EH (cell line): ENCODE measurements around the gene IDH3A.

ENCODE experiments used
- DNase-seq: peaks from one replicate; pipeline ENCODE4 v3.0.0-alpha.2; 2015; ENCODE audit warnings: low read depth

IDH3A gene

DNA sequence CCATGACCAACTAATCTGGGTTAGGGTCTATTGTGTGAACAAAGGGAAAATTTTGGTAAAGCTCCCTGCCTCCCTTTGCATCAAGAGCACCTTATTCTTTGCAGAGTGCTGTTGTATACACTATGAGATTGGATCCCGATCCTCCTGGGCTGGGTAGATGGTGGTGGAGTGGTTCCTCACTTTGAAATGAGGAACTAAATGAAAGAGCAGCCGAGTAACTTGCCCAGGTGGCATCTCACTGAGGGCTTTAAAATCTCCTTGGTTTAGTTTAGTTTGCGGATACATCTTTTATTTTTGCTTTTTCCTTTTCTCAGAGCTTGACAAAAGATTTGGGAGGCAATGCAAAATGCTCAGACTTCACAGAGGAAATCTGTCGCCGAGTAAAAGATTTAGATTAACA is 19.4 kb downstream of the IDH3A start:
- DNase-seq, result no peak

- no peak for DNase-seq
Measured at GRCh38 chr15:78170848-78171773, 21.9 kb downstream of the IDH3A start.

DNA sequence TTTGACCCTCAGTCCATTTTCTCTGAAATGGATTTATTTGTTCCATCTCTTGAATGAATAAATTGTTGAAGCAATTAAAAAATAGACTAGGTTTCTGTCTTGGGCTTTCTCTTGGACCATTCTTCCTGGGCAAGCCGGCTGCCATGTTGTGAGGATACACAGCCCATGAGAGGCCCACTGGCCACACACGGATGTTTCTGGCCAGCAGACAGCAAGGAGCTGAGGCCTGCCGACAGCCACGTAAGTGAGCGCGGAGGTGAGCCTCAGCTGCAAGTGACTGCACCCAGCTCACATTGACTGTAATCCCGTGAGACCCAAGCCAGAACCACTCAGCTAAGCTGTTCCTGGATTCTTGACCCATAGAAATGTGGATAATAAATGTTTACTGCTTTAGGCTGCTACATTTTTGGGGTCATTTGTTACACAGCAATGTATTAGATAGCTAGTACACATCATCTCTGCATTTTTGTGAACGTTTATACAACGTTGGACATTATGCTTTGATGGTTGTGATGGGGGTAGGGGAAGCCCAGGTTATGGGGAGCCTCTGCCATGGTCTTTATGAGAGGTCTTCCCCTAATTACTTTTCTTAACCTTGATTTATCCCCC is 22.8 kb downstream of the IDH3A start:
- DNase-seq, result no peak

DNA sequence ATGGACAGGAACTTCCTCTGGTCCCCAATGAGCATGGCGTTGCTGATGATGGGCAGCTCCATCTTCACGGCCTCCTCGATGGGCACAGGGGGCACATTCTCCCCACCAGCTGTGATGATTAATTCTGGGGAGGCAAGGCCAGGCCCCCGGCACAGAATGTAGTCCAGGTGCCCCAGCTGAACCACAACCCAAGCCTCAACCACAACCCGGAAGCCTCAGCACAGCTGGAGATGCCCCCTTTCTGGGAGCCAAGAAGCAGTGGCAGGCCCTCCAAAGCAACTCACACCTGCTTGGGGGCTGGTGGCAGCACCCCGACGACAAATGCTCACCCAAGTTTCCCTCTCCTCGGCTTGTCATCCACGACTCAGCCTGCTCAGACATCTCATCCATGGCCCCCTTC is 25.2 kb downstream of the IDH3A start:
- DNase-seq, result no peak

DNA sequence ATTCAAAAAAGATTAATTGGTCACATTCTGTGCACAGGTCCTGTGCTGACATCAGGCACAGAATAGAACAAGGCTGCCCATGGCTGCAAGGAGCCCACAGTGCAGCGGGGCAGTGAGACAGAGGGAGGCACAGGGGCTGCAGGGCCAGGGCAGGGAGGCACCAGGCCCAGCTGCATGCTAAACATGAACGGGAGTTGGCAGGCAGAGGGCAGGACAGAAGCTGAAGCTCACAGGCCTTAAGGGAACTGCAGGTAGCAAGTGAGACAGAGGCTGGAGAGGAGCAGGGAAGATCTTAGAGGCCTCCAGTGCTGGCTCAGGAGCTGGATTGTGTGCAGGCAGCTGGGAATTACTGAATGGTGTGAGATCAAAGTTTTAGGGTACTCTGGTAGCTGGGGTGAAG is 26.2 kb downstream of the IDH3A start:
- no peak for DNase-seq

DNA sequence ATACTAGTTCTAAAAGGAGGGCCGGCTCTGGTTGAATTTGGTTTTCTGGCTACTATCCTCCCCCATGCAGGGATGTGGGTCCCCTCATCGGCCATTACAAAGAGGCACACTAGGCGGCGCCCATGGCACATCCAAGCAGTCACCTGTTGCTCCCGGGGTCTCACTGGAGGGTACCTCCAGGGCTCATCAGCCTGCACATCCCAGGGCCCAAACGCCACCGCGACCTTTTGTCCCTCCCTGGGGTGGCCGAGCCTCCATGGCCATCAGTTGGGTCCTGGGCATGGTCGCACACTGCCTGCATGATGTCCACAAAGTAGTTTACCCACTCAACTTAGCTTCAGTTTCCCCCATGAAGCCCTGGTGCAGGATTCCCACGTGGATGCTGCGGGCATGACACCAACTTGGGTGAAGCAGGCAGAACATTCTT is 28.3 kb downstream of the IDH3A start:
- peak; percentile 41 for DNase-seq

GRCh38 chr15:78178064-78178463 is 28.9 kb downstream of the IDH3A start:
- DNase-seq, result no peak

GRCh38 chr15:78179286-78179840 is 30.2 kb downstream of the IDH3A start:
- DNase-seq, result no peak

DNA sequence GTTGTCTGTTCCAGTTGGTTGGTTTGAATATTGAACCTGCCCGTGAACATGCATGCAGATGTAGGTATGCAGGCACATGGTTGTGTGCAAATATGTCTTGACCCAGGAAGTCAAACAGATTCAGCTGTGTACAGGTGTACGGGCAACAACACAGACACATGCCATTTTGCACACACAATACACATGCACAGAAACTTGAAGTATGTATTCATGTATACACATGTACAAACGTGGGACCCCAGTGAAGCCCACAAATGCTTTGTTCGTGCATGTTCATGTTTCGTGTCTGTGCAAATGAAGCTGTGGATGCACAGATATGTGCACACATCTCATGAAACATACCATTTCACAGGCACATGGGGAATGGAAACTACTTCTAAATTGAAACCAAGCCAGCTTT is 30.7 kb downstream of the IDH3A start:
- no peak for DNase-seq

- DNase-seq, result no peak
Measured at GRCh38 chr15:78182336-78182700, 33.2 kb downstream of the IDH3A start.

DNA sequence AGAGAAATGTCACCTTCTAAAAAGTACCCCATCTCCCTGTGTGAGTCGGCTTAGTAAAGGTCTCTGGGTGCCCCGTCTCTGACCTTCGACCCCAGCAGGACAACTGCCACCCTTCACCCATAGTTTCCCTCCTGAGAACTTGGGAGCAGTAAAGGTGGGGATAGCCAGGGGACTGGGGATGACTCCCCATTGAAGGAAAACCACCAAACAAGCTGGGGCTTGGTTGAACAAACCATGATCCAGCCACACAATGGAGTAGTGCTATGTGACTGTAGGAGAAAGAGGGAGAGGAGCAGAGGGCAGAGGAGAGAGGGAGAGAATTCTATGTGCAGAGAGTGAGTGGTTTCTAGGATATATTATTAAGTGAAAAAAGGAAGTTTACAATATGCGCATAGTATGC is 33.7 kb downstream of the IDH3A start:
- DNase-seq, result no peak

DNA sequence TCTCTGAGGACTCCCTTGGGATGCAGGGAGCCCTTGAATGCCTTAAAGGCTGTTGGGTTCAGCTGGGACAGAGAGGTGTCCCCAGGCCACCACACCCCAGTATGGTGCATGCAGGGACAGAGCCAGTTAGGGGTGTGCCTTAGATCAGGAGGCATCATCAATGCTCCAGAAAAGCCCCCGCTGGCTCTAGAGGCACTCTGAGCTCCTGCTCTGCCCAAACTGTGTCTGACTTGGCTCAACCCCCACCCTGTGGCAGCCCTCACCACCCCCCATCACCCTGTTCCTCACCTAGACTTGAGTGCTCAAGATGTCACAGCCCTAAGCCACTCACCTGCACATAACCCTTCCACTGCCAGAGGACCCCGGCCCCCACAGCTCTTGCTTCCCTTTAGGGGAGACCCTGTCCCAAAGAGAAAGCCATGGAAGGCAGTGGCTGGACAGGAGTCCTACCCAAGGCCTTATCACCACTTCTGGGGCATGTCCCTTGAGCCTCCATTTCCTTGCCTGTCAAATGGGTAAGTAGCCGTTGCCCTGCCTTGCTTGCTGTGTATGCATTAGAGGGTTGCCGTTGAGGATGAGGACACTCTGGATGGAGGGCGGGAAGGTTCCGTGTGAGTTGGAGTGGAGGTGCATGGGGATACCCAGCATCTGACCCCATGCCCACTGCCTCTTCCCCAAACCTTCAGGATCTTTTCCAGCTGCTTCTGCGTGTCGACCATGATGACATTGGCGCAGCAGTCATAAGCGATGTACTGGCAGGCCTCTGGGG is 43.8 kb downstream of the IDH3A start:
- DNase-seq, result no peak

GRCh38 chr15:78193731-78194567 is 44.8 kb downstream of the IDH3A start:
- DNase-seq, result no peak

- DNase-seq, result no peak
Measured at GRCh38 chr15:78194568-78194925, 45.4 kb downstream of the IDH3A start.

DNA sequence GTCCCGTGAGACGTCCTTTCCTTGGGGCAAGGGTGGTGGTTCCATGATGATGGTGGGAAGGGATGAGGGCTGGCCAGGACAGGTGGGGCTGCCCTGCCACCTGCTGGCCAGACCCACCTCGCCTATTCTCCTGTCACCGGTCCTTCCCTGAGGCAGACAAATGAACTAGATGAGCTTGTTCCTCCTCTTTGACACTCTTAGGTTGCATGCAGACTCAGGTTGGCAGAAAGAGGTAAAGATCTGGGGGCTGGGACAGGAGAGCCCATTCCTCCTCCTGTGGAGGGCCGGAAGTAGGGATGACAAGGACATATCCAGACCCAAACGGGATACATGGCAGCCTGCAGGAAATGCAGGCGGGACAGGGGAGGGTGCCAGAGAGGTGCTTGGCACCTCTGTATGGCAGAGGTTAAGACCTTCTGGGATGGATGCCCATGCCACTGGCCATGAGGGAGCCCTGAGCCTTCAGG is 46.6 kb downstream of the IDH3A start:
- peak; percentile 24 for DNase-seq

DNA sequence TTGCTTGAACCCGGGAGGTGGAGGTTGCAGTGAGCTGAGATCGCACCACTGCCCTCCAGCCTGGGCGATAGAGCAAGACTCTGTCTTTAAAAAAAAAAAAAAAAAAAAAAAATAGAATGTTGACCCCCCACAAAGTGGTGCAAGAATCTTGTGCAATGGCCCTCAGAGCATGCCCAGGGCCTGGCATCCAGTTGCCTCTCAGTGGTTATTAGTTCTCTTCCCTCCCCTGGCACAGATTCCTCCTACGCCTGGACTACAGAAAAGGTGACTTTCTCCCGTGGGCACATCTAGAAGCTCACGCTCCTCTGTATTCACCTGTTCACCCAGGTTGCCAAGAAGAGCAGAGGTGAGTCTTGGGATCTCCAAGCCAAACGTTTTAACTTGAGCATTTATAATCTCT is 48.5 kb downstream of the IDH3A start:
- no peak for DNase-seq

DNA sequence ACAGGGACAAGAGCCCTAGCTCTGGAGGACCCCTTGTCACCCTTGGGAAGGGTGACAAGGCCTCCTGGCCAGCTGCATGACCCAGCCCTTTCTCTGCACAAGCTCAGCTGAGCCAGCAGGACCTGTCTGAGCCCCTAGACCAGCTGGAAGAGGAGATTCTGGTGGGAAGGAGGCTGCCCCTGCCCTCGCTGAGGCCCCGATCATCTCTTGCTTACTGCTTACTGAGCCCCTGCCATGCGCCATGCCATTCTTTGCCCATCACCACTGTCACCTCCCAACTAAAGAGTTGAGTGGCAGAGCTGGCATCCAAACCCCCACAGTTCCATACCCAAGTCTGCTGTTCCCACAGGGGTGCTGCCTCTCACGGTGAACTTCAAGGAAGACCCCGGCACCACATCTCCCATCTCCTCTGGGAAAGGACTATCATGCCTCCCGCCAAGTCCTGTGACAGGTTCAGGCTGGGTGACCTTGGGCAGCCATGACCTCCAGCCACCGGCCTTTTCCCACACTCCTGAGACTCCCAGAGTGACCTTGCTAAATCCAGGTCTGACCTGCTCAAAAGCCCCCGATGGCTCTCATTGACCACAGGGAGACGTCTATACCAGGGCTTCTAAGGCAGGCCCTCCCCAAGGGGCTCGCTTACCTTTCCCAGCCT is 51.2 kb downstream of the IDH3A start:
- no peak for DNase-seq

GRCh38 chr15:78201281-78202190 is 52.4 kb downstream of the IDH3A start:
- no peak for DNase-seq

DNA sequence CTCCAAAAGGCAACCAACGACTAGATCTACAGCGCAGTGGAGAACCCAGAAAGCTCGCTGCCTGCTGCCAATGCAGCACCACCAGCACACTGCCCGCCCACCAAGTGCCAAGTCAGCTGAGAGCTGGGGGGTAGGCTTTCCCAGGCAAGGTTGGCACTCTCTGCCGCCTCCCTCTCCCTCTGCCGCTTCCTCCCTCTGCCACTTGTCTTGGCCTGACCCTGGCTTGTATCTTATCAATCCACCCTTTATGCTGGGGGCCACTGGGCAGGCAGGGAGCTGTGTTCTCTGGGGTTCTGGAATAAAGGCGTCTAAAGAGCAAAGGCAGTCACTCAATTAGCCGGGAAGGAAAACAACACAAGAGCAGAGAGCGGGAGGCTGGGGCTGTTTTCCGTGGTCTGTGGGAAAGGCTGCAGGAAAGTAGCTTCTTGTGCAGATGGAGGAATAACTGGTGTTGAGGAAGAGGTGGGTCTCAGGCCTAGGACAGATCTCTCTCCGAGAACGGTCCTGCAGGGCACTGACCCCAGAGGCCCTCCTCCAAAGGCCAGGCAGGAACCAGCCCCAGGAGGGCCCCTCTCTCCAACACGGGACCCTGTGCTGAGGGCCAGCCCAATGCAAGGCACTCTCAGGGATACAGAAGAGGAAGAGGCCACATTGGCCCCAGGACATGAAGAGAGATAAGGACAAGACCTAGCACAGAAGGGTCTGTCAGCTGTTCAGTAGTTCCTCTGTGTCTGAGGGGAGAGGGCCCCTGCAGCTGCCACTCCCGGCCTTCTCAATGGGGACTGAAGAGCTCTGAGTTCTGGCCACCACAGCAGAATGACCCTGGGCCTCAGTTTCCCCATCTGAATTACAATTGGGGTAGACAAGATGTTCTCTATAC is 54.4 kb downstream of the IDH3A start:
- DNase-seq, result no peak
